NCI-H524 treated with DMSO at 0.1 percent for 48 hours (cell line): Measurements from ENCODE around the gene KCTD5.

Experiments used
- DNase-seq: peaks from one replicate; lab custom pipeline; 2025; lab: John Stamatoyannopoulos, UW

The KCTD5 gene

GRCh38 chr16:2726923-2727322 is 44.6 kb downstream of the KCTD5 start:
- no peak for DNase-seq

DNA sequence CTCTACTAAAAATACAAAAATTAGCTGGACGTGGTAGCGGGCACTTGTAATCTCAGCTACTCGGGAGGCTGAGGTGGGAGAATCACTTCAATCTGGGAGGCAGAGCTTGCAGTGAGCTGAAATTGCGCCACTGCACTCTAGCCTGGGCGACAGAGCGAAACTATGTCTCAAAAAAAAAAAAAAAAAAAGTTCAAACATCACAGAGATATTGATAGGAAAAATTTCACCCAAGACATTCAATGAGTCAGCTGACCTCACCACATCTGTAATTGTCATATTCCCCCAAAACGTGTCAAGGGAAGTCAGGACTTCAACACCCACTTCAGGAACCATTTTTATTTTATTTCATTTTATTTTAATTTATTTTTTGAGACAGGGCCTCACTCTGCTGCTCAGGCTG is 45.7 kb downstream of the KCTD5 start:
- DNase-seq, result no peak

- DNase-seq, result no peak
These were observed 52.7 kb downstream of the KCTD5 start for GRCh38 chr16:2734844-2735515.

- no peak for DNase-seq
These were observed 54.3 kb downstream of the KCTD5 start for GRCh38 chr16:2736476-2737237.

GRCh38 chr16:2737238-2737605 is 54.9 kb downstream of the KCTD5 start:
- no peak for DNase-seq

- no peak for DNase-seq
These were observed 55.6 kb downstream of the KCTD5 start for GRCh38 chr16:2737895-2738418.

GRCh38 chr16:2738615-2739014 is 56.3 kb downstream of the KCTD5 start:
- no peak for DNase-seq

DNA sequence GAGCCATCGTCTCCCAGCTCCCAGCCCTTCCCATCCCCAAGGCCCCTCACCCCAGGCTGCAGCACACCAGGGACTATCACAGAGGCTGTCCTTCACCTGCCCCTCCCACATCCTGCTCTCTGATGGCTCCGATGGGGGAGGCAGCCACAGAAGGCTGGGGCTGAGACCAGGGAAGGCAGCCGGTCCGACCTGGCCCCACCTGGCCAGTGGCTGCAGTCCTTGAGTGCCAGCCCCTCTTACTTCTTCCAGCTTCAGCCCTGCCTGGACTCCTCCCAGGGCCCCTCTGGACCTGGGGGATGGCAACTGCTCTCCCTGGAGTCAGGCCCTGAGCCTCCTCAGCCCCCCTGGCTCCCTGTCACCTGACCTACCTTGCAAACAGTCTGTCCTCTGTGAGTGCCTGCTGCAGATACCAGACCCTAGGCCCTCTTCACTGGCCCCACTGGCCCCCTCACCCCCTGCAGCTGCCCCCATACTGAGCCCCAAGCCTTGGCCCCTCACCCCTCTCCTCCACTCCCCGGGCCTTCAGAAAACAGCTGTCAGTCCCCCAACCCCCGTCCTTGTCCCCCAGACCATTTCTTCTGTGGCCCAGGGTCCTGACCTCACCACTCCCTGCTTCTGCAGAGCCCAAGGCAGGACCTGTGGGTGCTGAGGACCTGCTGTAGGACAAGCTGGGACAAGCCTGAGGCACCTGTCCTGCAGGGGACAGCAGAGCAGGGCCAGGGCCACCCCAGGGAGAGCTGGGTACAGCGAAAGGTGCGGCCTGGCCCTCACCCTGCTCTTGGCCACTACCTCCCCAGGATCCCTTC is 57.5 kb downstream of the KCTD5 start:
- DNase-seq, result no peak

GRCh38 chr16:2740476-2740875 is 58.2 kb downstream of the KCTD5 start:
- DNase-seq, result no peak

- no peak for DNase-seq
These were observed 58.8 kb downstream of the KCTD5 start for GRCh38 chr16:2741168-2741567.

- no peak for DNase-seq
These were observed 60.1 kb downstream of the KCTD5 start for GRCh38 chr16:2742323-2743006.

GRCh38 chr16:2743007-2743810 is 60.9 kb downstream of the KCTD5 start:
- no peak for DNase-seq

DNA sequence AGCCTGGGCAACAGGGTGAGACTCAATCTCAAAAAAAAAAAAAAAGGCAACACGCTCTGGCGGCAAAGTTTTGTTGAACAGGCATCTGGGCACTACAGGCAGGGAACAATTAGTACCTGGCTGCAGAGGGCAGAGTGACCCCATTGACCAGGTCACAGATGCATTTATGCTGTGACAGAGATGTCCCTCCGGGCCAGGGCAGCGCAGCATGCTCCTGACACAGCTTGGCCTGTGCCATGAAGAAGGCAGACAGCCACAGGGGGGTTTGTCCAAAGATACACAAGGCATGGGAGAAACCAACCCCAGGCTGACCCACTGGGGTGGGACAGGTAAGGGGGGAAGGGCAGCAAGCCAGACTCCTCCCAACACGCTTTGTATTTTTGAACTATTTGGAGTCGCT is 62.4 kb downstream of the KCTD5 start:
- no peak for DNase-seq

GRCh38 chr16:2745116-2745890 is 63.0 kb downstream of the KCTD5 start:
- no peak for DNase-seq

DNA sequence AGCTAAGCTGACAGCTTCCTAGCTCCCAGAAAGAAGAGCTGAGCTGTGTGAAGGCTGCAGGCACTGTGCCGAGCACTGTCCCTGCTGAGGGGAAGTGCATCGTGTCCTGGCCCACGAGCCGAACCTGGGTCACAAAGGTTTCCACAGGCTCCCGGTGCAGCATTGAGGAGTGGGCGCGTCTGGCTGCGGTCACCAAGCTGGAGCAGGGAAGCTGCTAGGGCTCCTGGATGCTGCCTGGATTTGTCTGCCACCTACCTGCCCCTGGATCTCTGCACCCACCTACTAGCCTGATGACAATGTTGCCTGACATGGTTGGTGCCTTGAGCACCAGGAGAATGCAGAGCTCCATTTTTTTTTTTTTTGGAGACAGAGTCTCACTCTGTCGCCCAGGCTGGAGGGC is 63.6 kb downstream of the KCTD5 start:
- no peak for DNase-seq

GRCh38 chr16:2748757-2749455 is 66.6 kb downstream of the KCTD5 start:
- DNase-seq, result no peak

- no peak for DNase-seq
These were observed 67.2 kb downstream of the KCTD5 start for GRCh38 chr16:2749476-2749875.

- DNase-seq, result no peak
These were observed 67.6 kb downstream of the KCTD5 start for GRCh38 chr16:2749936-2750335.

DNA sequence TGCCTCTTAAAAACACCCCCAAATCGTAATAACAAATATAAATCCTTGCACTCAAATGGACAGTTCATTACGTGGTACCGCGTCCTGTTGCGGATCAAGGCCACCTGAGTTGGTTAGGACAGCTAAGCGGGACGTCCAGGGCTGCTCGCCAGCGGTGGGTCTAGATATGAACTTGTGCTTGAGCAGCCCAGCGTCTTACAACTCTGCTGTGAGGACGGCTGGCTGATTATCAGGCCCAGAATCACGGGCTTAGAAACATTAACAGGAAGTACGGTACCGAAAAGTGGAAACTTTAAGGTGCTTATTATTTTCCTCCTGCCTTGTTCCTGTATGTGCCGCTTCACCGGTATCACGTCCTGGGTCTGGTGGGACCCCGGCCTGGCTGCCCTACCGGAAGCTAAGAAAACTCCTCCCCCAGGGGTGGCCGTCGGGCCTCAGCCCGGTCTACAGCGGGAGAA is 69.3 kb downstream of the KCTD5 start:
- DNase-seq, result no peak
